ENCODE measurements around the gene JAKMIP2.

DNA sequence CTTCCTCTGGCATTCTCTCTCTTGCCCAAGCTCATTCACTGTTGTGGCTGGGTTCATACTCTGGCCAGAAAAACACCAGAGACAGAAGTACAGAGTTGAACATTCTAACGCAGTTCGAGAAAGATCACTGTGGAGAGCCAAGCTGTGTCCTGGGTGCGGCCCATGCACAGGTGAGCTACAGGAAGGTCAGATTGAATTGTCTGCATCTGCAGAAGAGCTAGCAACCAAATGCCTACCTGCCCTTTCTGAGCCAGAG is 145.9 kb downstream of the JAKMIP2 start:
- TF ChIP-seq, protein P1, sequence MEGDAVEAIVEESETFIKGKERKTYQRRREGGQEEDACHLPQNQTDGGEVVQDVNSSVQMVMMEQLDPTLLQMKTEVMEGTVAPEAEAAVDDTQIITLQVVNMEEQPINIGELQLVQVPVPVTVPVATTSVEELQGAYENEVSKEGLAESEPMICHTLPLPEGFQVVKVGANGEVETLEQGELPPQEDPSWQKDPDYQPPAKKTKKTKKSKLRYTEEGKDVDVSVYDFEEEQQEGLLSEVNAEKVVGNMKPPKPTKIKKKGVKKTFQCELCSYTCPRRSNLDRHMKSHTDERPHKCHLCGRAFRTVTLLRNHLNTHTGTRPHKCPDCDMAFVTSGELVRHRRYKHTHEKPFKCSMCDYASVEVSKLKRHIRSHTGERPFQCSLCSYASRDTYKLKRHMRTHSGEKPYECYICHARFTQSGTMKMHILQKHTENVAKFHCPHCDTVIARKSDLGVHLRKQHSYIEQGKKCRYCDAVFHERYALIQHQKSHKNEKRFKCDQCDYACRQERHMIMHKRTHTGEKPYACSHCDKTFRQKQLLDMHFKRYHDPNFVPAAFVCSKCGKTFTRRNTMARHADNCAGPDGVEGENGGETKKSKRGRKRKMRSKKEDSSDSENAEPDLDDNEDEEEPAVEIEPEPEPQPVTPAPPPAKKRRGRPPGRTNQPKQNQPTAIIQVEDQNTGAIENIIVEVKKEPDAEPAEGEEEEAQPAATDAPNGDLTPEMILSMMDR (IDR thresholded peaks at IDR 0.05 in 4 of 5, conservative IDR thresholded peaks at IDR 0.05 in 1 of 5), result no peak
- TF ChIP-seq POLR2A (IDR thresholded peaks at IDR 0.05), result no peak

All from gastrocnemius medialis (tissue), 4 donors.